ENCODE results near the gene ATP10A. TPM values are rescaled to one million over a fixed set of nuclear protein-coding genes. Genes with fewer than 3 reads are reported as not detected.
"Not testable (repeated sequence)": the region's sequence is repeated elsewhere in the genome, so short reads cannot be mapped to it uniquely, and the experiment has no call there.

The ATP10A gene
- total RNA-seq, 1 donor from 2014 or later = 7.6 TPM

GRCh38 chr15:25640381-25640780 lies 222.7 kb downstream of the ATP10A start:
- no peak for DNase-seq (ENCODE audit: low read depth)
- no peak overlapping the region for H3K4me3 ChIP-seq (ENCODE audit: low read depth, low read length)
- H3K27me3 ChIP-seq (ENCODE audit: control insufficient read depth, insufficient read depth, low read length) = no peaks in the 10 kb centered on the region
- TF ChIP-seq CTCF (IDR thresholded peaks at IDR 0.05; ENCODE audit: insufficient read depth, low read length, poor library complexity, severe bottlenecking) = no peak
- H3K36me3 ChIP-seq (ENCODE audit: control insufficient read depth, insufficient read depth, low read length) = no peaks in the 10 kb centered on the region

- H3K36me3 ChIP-seq (ENCODE audit: control insufficient read depth, insufficient read depth, low read length); DNase-seq (ENCODE audit: low read depth); H3K4me3 ChIP-seq (ENCODE audit: low read depth, low read length); H3K27me3 ChIP-seq (ENCODE audit: control insufficient read depth, insufficient read depth, low read length): not testable (repeated sequence)
These were observed 226.6 kb downstream of the ATP10A start for GRCh38 chr15:25636486-25636885.

- no peaks in the 10 kb centered on the region for H3K36me3 ChIP-seq (ENCODE audit: control insufficient read depth, insufficient read depth, low read length)
- H3K4me3 ChIP-seq (ENCODE audit: low read depth, low read length) = no peak overlapping the region
- no peak for TF ChIP-seq CTCF (IDR thresholded peaks at IDR 0.05; ENCODE audit: insufficient read depth, low read length, poor library complexity, severe bottlenecking)
- no peaks in the 10 kb centered on the region for H3K27me3 ChIP-seq (ENCODE audit: control insufficient read depth, insufficient read depth, low read length)
- no peak for DNase-seq (ENCODE audit: low read depth)
These were observed 227.9 kb downstream of the ATP10A start for GRCh38 chr15:25635191-25635590.

- Histone ChIP-seq H3K27me3 (ENCODE audit: control insufficient read depth, insufficient read depth, low read length) (no peaks in the 10 kb centered on the region), H3K4me3 (ENCODE audit: low read depth, low read length) (no peak overlapping the region), H3K36me3 (ENCODE audit: control insufficient read depth, insufficient read depth, low read length) (no peaks in the 10 kb centered on the region)
- no peak for DNase-seq (ENCODE audit: low read depth)
- no peak for TF ChIP-seq CTCF (IDR thresholded peaks at IDR 0.05; ENCODE audit: insufficient read depth, low read length, poor library complexity, severe bottlenecking)
These were observed 229.3 kb downstream of the ATP10A start for GRCh38 chr15:25633862-25634261.

GRCh38 chr15:25631971-25632370 lies 231.2 kb downstream of the ATP10A start:
- Histone ChIP-seq H3K27me3 (ENCODE audit: control insufficient read depth, insufficient read depth, low read length) (no peaks in the 10 kb centered on the region), H3K36me3 (ENCODE audit: control insufficient read depth, insufficient read depth, low read length) (no peaks in the 10 kb centered on the region), H3K4me3 (ENCODE audit: low read depth, low read length) (no peak overlapping the region)
- DNase-seq (ENCODE audit: low read depth) = no peak
- no peak for TF ChIP-seq CTCF (IDR thresholded peaks at IDR 0.05; ENCODE audit: insufficient read depth, low read length, poor library complexity, severe bottlenecking)

All from kidney epithelial cell (primary cell).